Brain microvascular endothelial cell (primary cell): Measurements from ENCODE around the gene DIP2B.

ENCODE experiments used
- DNase-seq: peaks from one replicate; pipeline ENCODE4 v3.0.0-alpha.2; 2020
- H3K27ac ChIP-seq: fragments of 250-450 bp; sonication (Bioruptor Pico); 2 replicates; pipeline ENCODE4 v1.5.1; 2020; ENCODE audit warnings: mild to moderate bottlenecking, moderate library complexity
- H3K27me3 ChIP-seq: fragments of 250-450 bp; sonication (Bioruptor Pico); replicated peaks from 2 replicates; pipeline ENCODE4 v1.5.1; 2020; ENCODE audit warnings: mild to moderate bottlenecking
- H3K36me3 ChIP-seq: fragments of 250-450 bp; sonication (Bioruptor Pico); replicated peaks from 2 replicates; pipeline ENCODE4 v1.5.1; 2020; ENCODE audit warnings: mild to moderate bottlenecking
- H3K4me3 ChIP-seq: 2 replicates; pipeline ENCODE4 v1.5.1; 2011; ENCODE audit warnings: low read depth, mild to moderate bottlenecking, control low read depth, low read length, moderate library complexity
- CTCF ChIP-seq: IDR thresholded peaks from 2 replicates; pipeline ENCODE4 v1.5.1; 2011; ENCODE audit warnings: low read depth, mild to moderate bottlenecking, moderate library complexity, low read length, control low read depth, inconsistent platforms; ENCODE audit errors: missing control alignments
- in situ Hi-C: cut with HindIII; loops from 2 replicates; pipeline ENCODE4 v1.10.0; 2017; ENCODE audit warnings: low sequenced_read_pairs, low pct_ligation_motif_present

DIP2B gene

GRCh38 chr12:50530532-50530931, 25.7 kb downstream of the DIP2B start:
- no peak for TF ChIP-seq CTCF
- in situ Hi-C loops = no loop called here

GRCh38 chr12:50533203-50533584, 28.4 kb downstream of the DIP2B start:
- DNase-seq = no peak
- Histone ChIP-seq H3K4me3 (no peak overlapping the region), H3K27ac (peak overlapping the region; percentile 84), H3K36me3 (no peaks in the 10 kb centered on the region), H3K27me3 (no peaks in the 10 kb centered on the region)
- no peak for TF ChIP-seq CTCF
- in situ Hi-C loops = no loop called here

More at GRCh38 chr12:50530532-50530931, 25.7 kb downstream of the DIP2B start:
- no peak overlapping the region for H3K27ac ChIP-seq
- H3K36me3 ChIP-seq = no peaks in the 10 kb centered on the region
- H3K27me3 ChIP-seq = no peaks in the 10 kb centered on the region
- no peak for DNase-seq
- no peak overlapping the region for H3K4me3 ChIP-seq

GRCh38 chr12:50533971-50534370, 29.2 kb downstream of the DIP2B start:
- Histone ChIP-seq H3K4me3 (no peak overlapping the region), H3K27me3 (no peaks in the 10 kb centered on the region), H3K36me3 (no peaks in the 10 kb centered on the region), H3K27ac (no peak overlapping the region)
- no peak for DNase-seq
- in situ Hi-C loops = no loop called here
- no peak for TF ChIP-seq CTCF

GRCh38 chr12:50536831-50537537, 32.2 kb downstream of the DIP2B start:
- in situ Hi-C loops = no loop called here
- Histone ChIP-seq H3K4me3 (no peak overlapping the region), H3K36me3 (no peaks in the 10 kb centered on the region), H3K27me3 (no peaks in the 10 kb centered on the region), H3K27ac (no peak overlapping the region)
- no peak for TF ChIP-seq CTCF
- no peak for DNase-seq

- Histone ChIP-seq H3K27me3 (no peaks in the 10 kb centered on the region), H3K27ac (no peak overlapping the region), H3K4me3 (no peak overlapping the region), H3K36me3 (no peaks in the 10 kb centered on the region)
- TF ChIP-seq CTCF = no peak
- peak; percentile 15 for DNase-seq
- in situ Hi-C loops = no loop called here
Measured at GRCh38 chr12:50537538-50537919, 32.7 kb downstream of the DIP2B start.

- in situ Hi-C loops = no loop called here
- Histone ChIP-seq H3K27me3 (no peaks in the 10 kb centered on the region), H3K27ac (no peak overlapping the region), H3K4me3 (no peak overlapping the region), H3K36me3 (no peaks in the 10 kb centered on the region)
- no peak for DNase-seq
- TF ChIP-seq CTCF = no peak
Measured at GRCh38 chr12:50538182-50538581, 33.4 kb downstream of the DIP2B start.
